ENCODE results near the gene PAPPA. TPM values are rescaled to one million over a fixed set of nuclear protein-coding genes. Genes with fewer than 3 reads are reported as not detected.

PAPPA gene
- total RNA-seq, 1 donor from 2014 or later, result 219 TPM

DNA sequence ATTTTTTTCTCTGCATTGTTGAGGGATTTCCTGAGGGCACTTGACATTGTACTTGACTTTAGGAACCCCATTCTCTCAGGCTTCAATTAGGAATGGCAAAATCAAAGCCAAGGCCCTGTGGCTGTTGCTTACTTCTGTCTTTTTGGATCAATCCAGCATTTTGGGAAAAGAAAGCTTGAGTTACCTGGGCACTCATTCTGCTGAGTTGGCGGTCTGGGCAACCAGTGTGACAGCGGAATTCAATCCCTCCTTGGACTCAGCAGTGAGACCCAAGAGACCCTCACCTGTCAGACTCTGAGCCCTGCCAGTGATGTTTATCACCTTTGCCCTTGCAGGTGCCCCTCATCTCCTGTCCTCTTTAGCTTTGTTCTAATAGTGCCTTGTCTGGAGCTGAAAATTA, 225.3 kb downstream of the PAPPA start:
- no peaks in the 10 kb centered on the region for H3K27me3 Mint-ChIP-seq (ENCODE audit: low read depth)
- peaks cover 70% of the 10 kb centered on the region for H3K4me1 Mint-ChIP-seq (ENCODE audit: low read depth)
- H3K36me3 Mint-ChIP-seq (ENCODE audit: low read depth), result peaks cover 49% of the 10 kb centered on the region
- H3K27ac Mint-ChIP-seq (ENCODE audit: unreplicated experiment), result no peak overlapping the region
- no peak for DNase-seq (ENCODE audit: low spot score)
- H3K9me3 Mint-ChIP-seq (ENCODE audit: low read depth), result no peaks in the 10 kb centered on the region
- H3K4me3 Mint-ChIP-seq (ENCODE audit: unreplicated experiment), result no peak overlapping the region
- TF ChIP-seq, protein P1, sequence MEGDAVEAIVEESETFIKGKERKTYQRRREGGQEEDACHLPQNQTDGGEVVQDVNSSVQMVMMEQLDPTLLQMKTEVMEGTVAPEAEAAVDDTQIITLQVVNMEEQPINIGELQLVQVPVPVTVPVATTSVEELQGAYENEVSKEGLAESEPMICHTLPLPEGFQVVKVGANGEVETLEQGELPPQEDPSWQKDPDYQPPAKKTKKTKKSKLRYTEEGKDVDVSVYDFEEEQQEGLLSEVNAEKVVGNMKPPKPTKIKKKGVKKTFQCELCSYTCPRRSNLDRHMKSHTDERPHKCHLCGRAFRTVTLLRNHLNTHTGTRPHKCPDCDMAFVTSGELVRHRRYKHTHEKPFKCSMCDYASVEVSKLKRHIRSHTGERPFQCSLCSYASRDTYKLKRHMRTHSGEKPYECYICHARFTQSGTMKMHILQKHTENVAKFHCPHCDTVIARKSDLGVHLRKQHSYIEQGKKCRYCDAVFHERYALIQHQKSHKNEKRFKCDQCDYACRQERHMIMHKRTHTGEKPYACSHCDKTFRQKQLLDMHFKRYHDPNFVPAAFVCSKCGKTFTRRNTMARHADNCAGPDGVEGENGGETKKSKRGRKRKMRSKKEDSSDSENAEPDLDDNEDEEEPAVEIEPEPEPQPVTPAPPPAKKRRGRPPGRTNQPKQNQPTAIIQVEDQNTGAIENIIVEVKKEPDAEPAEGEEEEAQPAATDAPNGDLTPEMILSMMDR (IDR thresholded peaks at IDR 0.05), result no peak

DNA sequence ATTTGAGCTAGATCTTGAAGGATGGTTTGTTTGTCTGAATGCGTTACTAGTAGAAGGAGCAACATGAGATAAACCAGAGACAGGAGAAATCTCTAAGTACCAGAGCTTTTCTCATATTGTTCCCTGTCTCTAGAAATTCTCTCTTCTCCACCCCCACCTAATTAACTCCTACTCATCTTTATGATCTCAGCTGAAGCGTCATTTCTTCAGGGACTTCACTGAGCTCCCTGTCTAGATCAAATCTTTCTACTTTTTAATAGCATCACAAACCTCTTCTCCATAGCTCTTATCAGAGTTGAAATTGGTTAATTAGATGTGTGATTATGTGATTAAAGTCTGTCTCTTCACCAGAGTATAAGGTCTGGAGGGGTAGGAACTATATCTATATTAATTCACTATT, 226.2 kb downstream of the PAPPA start:
- Mint-ChIP-seq H3K4me1 (ENCODE audit: low read depth) (peaks cover 66% of the 10 kb centered on the region), H3K27ac (ENCODE audit: unreplicated experiment) (no peak overlapping the region), H3K36me3 (ENCODE audit: low read depth) (peaks cover 47% of the 10 kb centered on the region), H3K4me3 (ENCODE audit: unreplicated experiment) (no peak overlapping the region), H3K9me3 (ENCODE audit: low read depth) (no peaks in the 10 kb centered on the region), H3K27me3 (ENCODE audit: low read depth) (no peaks in the 10 kb centered on the region)
- no peak for DNase-seq (ENCODE audit: low spot score)
- TF ChIP-seq, protein P1 (IDR thresholded peaks at IDR 0.05), result no peak

DNA sequence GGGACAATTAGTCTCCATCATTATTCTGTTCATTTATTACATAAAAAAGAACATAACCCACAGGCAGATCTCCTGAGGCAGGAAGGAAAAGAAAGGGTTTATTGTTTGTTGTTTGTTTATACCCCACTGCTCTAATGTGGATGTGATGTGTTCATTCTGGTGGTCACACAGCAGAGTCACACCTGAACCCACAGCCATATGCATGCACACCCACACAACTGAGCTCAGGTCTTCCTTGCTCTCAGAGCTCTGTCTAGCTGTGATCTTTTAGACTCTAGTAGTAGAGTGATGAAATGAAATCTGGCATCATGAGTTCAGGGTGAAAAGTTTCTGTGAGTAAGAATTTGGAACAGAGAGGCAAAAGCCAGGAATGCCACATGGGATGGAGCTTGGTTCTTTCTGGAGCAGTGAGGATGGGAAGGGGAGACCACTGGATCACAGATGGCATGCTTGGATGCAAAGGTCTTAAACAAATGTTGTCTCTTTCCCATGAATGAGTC, 227.0 kb downstream of the PAPPA start:
- Mint-ChIP-seq H3K4me3 (ENCODE audit: unreplicated experiment) (no peak overlapping the region), H3K27me3 (ENCODE audit: low read depth) (no peaks in the 10 kb centered on the region), H3K36me3 (ENCODE audit: low read depth) (peaks cover 50% of the 10 kb centered on the region), H3K4me1 (ENCODE audit: low read depth) (peaks cover 62% of the 10 kb centered on the region), H3K27ac (ENCODE audit: unreplicated experiment) (no peak overlapping the region), H3K9me3 (ENCODE audit: low read depth) (no peaks in the 10 kb centered on the region)
- no peak for DNase-seq (ENCODE audit: low spot score)
- TF ChIP-seq, protein P1 (IDR thresholded peaks at IDR 0.05), result no peak

DNA sequence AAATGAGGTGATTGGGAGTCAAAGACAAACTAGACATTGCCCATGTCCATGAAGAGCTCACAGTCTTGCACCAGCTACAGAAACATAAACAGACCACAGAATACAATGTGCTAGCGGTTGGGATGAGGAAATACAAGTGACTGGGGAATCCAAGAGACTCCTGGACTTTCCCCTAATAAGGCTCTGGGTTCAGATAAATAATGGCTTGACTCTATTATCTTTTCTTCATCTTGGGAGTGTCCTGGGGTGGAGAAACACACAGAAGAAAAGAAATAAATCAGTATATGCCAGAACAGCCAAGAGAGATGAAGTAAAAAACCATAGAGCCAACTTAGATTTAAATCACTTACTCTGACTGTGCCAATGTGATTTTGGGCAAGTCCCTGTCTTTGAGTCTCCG, 227.8 kb downstream of the PAPPA start:
- H3K36me3 Mint-ChIP-seq (ENCODE audit: low read depth), result peaks cover 56% of the 10 kb centered on the region
- H3K4me1 Mint-ChIP-seq (ENCODE audit: low read depth), result peaks cover 61% of the 10 kb centered on the region
- DNase-seq (ENCODE audit: low spot score), result no peak
- H3K9me3 Mint-ChIP-seq (ENCODE audit: low read depth), result no peaks in the 10 kb centered on the region
- no peak overlapping the region for H3K27ac Mint-ChIP-seq (ENCODE audit: unreplicated experiment)
- H3K27me3 Mint-ChIP-seq (ENCODE audit: low read depth), result no peaks in the 10 kb centered on the region
- TF ChIP-seq, protein P1 (IDR thresholded peaks at IDR 0.05), result no peak
- H3K4me3 Mint-ChIP-seq (ENCODE audit: unreplicated experiment), result no peak overlapping the region

DNA sequence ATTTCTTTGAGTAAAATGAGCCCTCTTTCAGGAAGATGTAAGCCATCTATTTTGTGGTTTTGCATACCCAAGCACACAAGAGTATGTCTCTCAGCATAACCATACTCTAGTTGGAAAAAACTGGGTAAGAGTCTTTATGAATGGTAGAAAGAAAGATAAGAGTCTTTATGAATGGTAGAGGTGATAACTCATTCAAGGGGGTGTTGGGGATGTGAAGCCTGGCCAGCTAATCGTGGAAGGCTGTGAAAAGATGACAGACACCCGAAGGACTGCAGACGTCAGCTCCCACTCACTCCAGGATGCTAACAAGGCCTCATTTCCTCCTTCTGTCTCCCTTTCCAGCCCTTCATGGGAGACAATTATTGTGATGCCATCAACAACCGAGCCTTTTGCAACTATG, 228.5 kb downstream of the PAPPA start:
- no peak for DNase-seq (ENCODE audit: low spot score)
- Mint-ChIP-seq H3K27ac (ENCODE audit: unreplicated experiment) (no peak overlapping the region), H3K9me3 (ENCODE audit: low read depth) (no peaks in the 10 kb centered on the region), H3K27me3 (ENCODE audit: low read depth) (no peaks in the 10 kb centered on the region), H3K4me3 (ENCODE audit: unreplicated experiment) (no peak overlapping the region), H3K36me3 (ENCODE audit: low read depth) (peaks cover 62% of the 10 kb centered on the region), H3K4me1 (ENCODE audit: low read depth) (peaks cover 57% of the 10 kb centered on the region)
- TF ChIP-seq, protein P1 (IDR thresholded peaks at IDR 0.05), result no peak
